ENCODE data around the gene PHC3. TPM values are rescaled to one million over a fixed set of nuclear protein-coding genes. Genes with fewer than 3 reads are reported as not detected.

PHC3 gene
- polyA plus RNA-seq, 1 donor from 2014 or later: 18.6 TPM

DNA sequence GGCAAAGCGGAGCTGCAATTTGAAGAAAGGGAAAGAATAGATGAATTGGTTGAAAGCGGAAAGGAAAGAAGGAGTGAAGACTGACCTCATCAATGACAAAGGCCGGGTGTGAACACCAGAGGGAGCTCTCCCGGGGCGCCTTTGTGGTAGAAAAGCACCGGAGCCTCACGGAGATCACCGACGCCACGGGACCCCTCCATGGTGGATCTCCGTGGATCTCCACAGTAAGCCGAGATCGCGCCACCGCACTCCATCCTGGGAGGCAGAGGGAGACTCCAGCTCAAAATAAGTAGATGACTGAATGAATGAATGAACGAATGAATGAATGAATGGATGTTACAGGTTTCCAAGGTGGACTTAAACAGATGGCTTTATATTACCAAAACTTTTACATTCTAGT, 118.8 kb downstream of the PHC3 start:
- Histone ChIP-seq H3K27ac (ENCODE audit: low read length) (no peak overlapping the region), H3K9me2 (ENCODE audit: insufficient read depth, low read length) (no peaks in the 10 kb centered on the region), H3K9me3 (ENCODE audit: low read length) (no peaks in the 10 kb centered on the region)

DNA sequence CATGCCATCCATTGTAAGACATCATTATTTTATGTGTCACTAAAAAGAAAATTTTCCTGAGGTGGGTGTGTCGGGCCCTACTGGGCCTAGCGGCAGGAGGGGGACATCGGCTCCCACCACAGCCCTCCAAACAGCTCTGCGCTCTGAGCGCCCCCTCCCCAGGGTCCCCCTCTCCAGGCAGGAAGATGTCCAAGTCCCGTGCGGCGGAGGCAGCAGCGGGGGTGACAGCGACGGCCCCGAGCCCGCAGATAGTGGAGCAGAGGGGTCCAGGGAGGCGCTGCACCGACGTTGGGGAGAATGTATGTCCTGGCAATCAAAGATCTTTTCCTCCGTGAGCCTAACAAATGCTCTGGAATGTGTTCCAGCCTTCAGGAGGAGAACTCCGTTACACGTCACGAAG, 119.5 kb downstream of the PHC3 start:
- H3K9ac ChIP-seq (ENCODE audit: low read length): no peak overlapping the region
- no peak overlapping the region for H3K4me3 ChIP-seq (ENCODE audit: low read length)
- H3K4me2 ChIP-seq (ENCODE audit: low read length): no peak overlapping the region
- H3F3A ChIP-seq (ENCODE audit: insufficient read depth, low read length, poor library complexity, severe bottlenecking): no peaks in the 10 kb centered on the region
- H4K20me1 ChIP-seq (ENCODE audit: insufficient read depth): no peaks in the 10 kb centered on the region
- H3K36me3 ChIP-seq (ENCODE audit: insufficient read depth, low read length): no peaks in the 10 kb centered on the region
- no peaks in the 10 kb centered on the region for H3K9me2 ChIP-seq (ENCODE audit: insufficient read depth, low read length)
- H2AFZ ChIP-seq (ENCODE audit: low read depth, low read length): no peak overlapping the region
- H3K9me3 ChIP-seq (ENCODE audit: low read length): no peaks in the 10 kb centered on the region
- H3K79me2 ChIP-seq (replicated peaks; ENCODE audit: insufficient read depth, low read length): no peaks in the 10 kb centered on the region
- TF ChIP-seq, protein P1, sequence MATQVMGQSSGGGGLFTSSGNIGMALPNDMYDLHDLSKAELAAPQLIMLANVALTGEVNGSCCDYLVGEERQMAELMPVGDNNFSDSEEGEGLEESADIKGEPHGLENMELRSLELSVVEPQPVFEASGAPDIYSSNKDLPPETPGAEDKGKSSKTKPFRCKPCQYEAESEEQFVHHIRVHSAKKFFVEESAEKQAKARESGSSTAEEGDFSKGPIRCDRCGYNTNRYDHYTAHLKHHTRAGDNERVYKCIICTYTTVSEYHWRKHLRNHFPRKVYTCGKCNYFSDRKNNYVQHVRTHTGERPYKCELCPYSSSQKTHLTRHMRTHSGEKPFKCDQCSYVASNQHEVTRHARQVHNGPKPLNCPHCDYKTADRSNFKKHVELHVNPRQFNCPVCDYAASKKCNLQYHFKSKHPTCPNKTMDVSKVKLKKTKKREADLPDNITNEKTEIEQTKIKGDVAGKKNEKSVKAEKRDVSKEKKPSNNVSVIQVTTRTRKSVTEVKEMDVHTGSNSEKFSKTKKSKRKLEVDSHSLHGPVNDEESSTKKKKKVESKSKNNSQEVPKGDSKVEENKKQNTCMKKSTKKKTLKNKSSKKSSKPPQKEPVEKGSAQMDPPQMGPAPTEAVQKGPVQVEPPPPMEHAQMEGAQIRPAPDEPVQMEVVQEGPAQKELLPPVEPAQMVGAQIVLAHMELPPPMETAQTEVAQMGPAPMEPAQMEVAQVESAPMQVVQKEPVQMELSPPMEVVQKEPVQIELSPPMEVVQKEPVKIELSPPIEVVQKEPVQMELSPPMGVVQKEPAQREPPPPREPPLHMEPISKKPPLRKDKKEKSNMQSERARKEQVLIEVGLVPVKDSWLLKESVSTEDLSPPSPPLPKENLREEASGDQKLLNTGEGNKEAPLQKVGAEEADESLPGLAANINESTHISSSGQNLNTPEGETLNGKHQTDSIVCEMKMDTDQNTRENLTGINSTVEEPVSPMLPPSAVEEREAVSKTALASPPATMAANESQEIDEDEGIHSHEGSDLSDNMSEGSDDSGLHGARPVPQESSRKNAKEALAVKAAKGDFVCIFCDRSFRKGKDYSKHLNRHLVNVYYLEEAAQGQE (IDR thresholded peaks at IDR 0.05; ENCODE audit: borderline replicate concordance): no peak
- no peak for TF ChIP-seq SMC3 (conservative IDR thresholded peaks at IDR 0.05; ENCODE audit: poor library complexity)
- H3K27me3 ChIP-seq (ENCODE audit: insufficient read depth, low read depth, low read length): no peaks in the 10 kb centered on the region
- no peak overlapping the region for H3K27ac ChIP-seq (ENCODE audit: low read length)

More for the DNA sequence above, 118.8 kb downstream of the PHC3 start:
- Histone ChIP-seq H3K9ac (ENCODE audit: low read length) (no peak overlapping the region), H3K36me3 (ENCODE audit: insufficient read depth, low read length) (no peaks in the 10 kb centered on the region), H2AFZ (ENCODE audit: low read depth, low read length) (no peak overlapping the region), H3F3A (ENCODE audit: insufficient read depth, low read length, poor library complexity, severe bottlenecking) (no peaks in the 10 kb centered on the region), H3K27me3 (ENCODE audit: insufficient read depth, low read depth, low read length) (no peaks in the 10 kb centered on the region), H3K4me2 (ENCODE audit: low read length) (no peak overlapping the region), H3K4me3 (ENCODE audit: low read length) (no peak overlapping the region), H3K79me2 (replicated peaks; ENCODE audit: insufficient read depth, low read length) (no peaks in the 10 kb centered on the region), H4K20me1 (ENCODE audit: insufficient read depth) (no peaks in the 10 kb centered on the region)
- TF ChIP-seq MXI1 (conservative IDR thresholded peaks at IDR 0.05; ENCODE audit: poor library complexity, severe bottlenecking) (no peak), EZH2 (IDR thresholded peaks at IDR 0.05; ENCODE audit: borderline replicate concordance, insufficient read depth, low read length, poor library complexity, severe bottlenecking) (no peak), POLR2AphosphoS5 (IDR thresholded peaks at IDR 0.05) (no peak), SMC3 (conservative IDR thresholded peaks at IDR 0.05; ENCODE audit: poor library complexity) (no peak), RAD21 (conservative IDR thresholded peaks at IDR 0.05) (no peak), TAF1 (IDR thresholded peaks at IDR 0.05; ENCODE audit: low read depth) (no peak), EP300 (conservative IDR thresholded peaks at IDR 0.05; ENCODE audit: poor library complexity, severe bottlenecking) (no peak)
- TF ChIP-seq, protein P2, sequence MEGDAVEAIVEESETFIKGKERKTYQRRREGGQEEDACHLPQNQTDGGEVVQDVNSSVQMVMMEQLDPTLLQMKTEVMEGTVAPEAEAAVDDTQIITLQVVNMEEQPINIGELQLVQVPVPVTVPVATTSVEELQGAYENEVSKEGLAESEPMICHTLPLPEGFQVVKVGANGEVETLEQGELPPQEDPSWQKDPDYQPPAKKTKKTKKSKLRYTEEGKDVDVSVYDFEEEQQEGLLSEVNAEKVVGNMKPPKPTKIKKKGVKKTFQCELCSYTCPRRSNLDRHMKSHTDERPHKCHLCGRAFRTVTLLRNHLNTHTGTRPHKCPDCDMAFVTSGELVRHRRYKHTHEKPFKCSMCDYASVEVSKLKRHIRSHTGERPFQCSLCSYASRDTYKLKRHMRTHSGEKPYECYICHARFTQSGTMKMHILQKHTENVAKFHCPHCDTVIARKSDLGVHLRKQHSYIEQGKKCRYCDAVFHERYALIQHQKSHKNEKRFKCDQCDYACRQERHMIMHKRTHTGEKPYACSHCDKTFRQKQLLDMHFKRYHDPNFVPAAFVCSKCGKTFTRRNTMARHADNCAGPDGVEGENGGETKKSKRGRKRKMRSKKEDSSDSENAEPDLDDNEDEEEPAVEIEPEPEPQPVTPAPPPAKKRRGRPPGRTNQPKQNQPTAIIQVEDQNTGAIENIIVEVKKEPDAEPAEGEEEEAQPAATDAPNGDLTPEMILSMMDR (IDR thresholded peaks at IDR 0.05; ENCODE audit: poor library complexity, severe bottlenecking): no peak
- TF ChIP-seq, protein P1 (IDR thresholded peaks at IDR 0.05; ENCODE audit: borderline replicate concordance): no peak

Data from neural cell (in vitro differentiated cells).